GM12801 (cell line): ENCODE results near the gene BCAS4.

Experiments
- TF ChIP-seq, protein P1 (sequence below): IDR thresholded peaks from one replicate; pipeline ENCODE4 v1.5.1; 2011; ENCODE audit warnings: control low read depth; ENCODE audit not compliant: insufficient read length; ENCODE audit errors: extremely low read depth

BCAS4 gene

DNA sequence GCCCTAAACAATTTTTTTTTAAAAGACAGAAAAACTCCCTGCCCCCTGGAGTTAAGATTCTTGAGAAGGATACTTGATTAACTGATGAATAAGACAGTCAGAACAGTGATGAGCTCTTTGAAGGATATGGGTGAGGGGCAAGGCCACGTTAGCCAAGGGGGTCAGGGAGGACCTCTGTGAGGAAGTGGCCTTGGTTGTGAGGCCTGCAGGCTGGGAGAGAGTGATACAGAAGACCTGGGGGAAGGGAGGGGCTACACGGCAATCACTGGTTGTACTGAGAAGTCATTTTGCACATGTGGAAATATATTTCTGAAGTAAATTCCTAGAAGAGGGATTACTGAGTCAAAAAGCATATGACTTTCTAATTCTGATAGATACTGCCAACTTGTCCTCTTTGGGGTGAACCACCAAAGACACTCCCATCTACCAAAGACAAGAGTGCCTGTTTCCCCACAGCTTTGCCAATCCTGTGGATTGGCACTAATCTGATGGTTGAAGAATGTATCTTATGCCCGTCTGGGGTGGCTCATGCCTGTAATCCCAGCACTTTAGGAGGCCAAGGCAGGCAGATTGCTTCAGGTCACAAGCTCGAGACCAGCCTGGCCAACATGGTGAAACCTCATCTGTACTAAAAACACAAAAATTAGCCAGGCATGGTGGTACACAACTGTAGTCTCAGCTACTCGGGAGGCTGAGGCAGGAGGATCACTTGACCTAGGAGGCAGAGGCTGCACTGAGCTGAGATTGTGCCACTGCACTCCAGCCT is 22.3 kb upstream of the BCAS4 start:
- TF ChIP-seq, protein P1, sequence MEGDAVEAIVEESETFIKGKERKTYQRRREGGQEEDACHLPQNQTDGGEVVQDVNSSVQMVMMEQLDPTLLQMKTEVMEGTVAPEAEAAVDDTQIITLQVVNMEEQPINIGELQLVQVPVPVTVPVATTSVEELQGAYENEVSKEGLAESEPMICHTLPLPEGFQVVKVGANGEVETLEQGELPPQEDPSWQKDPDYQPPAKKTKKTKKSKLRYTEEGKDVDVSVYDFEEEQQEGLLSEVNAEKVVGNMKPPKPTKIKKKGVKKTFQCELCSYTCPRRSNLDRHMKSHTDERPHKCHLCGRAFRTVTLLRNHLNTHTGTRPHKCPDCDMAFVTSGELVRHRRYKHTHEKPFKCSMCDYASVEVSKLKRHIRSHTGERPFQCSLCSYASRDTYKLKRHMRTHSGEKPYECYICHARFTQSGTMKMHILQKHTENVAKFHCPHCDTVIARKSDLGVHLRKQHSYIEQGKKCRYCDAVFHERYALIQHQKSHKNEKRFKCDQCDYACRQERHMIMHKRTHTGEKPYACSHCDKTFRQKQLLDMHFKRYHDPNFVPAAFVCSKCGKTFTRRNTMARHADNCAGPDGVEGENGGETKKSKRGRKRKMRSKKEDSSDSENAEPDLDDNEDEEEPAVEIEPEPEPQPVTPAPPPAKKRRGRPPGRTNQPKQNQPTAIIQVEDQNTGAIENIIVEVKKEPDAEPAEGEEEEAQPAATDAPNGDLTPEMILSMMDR, result no peak

DNA sequence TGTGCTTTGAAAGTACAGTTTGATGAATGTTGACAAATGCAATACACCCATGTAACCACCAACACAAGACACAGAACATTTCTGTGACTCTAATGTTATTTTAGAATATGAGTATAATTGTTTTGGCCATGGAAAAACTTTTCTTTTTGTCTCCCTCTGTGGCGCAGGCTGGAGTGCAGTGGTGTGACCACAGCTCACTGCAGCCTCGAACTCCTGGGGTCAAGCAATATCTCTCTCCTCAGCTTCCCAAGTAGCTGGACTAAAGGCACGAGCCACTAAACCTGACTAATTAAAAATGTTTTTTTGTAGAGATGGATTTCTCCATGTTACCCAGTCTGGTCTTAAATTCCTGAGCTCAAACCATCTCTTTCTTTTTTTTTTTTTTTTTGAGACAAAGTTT is 20.3 kb upstream of the BCAS4 start:
- TF ChIP-seq, protein P1, result no peak

DNA sequence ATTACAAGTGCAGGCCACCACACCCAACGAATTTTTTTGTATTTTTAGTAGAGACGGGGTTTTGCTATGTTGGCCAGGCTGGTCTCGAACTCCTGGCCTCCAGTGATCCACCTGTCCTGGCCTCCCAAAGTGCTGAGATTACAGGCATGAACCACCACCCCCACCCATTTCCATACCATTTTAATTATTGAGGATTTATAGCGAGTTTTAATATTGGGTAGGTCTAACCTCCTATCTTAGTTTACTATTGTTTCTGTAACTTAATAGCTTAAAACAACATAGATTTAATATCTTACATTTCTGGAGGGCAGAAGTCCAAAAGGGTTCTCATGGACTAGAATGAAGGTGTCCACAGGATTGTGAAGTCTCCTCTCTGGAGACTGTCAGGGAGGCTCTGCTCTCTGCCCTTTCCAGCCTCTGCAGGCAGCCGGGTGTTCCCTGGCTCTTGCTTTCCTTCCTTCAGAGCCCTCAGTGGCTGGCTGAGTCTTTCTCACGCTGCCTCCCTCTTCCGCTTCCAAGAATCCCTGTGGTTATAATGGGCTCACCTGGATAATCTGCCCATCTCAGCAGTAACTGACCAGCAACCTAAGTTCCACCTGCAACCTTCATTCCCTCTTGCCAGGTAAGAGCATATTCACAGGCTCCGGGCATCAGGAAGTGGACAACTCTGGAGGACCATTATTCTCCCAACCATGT is 18.6 kb upstream of the BCAS4 start:
- TF ChIP-seq, protein P1, result no peak

DNA sequence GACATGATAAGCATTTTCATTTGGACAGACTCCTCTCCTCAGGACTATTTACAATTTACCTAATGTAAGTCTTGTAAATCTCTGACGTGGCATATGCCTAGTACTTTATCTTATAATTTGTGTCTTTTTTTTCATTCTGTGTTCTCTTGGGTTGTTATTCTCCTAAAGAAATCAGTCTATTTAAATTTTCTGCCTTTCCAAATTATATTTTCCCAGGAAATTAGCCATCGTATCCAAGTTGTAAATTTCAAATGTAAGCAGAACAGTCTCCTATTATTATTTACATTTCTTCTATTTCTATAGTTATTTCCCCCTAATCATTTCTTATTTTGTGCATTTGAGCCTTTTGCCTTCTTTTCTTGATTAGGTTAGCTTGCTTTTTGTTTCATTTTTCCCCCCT is 17.5 kb upstream of the BCAS4 start:
- TF ChIP-seq, protein P1, result no peak

DNA sequence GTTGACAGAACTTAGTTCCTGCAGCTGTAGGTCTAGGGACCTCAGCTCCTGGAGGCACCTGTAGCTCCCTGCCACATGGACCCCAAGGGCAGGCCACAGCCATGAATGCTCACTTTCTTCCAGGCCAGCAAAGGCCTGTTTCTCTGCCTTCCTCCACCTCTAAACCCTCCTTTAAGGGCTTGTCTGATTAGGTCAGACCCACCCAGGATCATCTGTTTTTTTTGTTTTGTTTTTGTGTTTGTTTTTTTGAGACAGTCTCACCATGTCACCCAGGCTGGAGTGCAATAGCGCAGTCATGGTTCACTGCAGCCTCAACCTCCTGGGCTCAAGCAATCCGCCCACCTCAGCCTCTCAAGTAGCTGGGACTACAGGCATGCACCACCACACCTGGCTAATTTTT is 11.5 kb upstream of the BCAS4 start:
- TF ChIP-seq, protein P1, result no peak

DNA sequence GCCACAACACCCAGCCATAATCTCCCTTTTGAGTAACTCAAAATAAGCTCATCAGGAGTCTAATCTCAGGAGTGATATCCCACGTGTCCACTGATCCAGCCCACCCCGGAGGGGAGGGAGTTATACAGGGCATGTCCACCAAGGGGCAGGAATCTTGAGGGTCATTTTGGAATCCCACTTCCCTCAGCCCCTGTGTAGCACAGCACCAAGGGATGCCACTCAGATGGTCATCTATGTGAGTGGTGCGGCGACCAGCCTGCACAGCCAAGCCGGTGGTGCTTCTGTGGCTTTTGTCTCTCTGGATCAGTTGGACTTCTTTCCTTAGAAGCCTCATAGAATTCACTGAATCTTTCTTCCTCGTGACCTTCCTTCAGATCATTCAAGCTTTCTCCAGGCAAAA is 11.0 kb upstream of the BCAS4 start:
- TF ChIP-seq, protein P1, result no peak

DNA sequence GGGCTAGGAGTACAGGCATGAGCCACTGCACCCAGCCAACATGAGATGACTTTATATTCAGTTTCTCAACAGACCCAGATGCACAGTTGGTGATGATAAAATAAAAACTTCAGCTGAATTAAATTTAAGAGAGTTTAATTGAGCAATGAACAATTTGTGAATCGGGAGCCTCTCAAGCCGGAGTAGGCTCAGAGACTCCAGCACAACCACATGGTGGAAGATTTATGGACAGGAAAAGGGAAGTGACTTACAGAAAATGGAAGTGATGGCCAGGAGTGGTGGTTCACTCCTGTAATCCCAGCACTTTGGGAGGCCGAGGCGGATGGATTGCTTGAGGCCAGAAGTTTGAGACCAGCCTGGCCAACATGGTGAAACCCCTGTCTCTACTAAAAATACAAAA is 10.4 kb upstream of the BCAS4 start:
- TF ChIP-seq, protein P1, result no peak
